GM12892 (cell line): ENCODE measurements around the gene SSBP3.

Experiments
- POLR2A ChIP-seq: IDR thresholded peaks from 2 replicates; pipeline ENCODE4 v1.6.1; 2011; ENCODE audit warnings: low read depth, low read length, control low read depth
- POLR2AphosphoS5 ChIP-seq: IDR thresholded peaks from 2 replicates; pipeline ENCODE4 v1.6.1; 2011; ENCODE audit warnings: low read depth, low read length, control low read depth
- TAF1 ChIP-seq: IDR thresholded peaks from 2 replicates; pipeline ENCODE4 v1.6.1; 2011; ENCODE audit warnings: low read depth, mild to moderate bottlenecking, control low read depth, low read length, borderline replicate concordance

DNA sequence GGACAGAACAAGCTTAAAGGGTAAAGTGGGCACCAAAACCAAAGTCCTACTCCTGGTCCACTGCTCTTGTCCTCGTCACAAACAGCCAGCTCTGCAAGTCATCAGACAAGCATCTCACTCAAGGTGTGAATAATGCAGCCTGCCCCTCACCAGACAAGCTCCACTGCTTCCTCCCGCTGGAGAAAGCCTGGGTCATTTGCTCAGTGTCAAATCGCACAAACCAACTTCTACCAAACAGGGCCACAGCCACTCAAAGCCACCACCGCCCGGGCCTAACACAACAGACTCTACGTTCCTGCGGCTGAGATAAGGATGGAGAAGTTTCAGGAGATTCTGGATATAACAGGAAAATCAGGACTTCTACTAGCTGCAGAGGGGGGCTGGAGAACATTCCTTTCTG lies 3.3 kb downstream of the SSBP3 start:
- TF ChIP-seq POLR2A (no peak), TAF1 (no peak), POLR2AphosphoS5 (no peak)
